NCI-H1930 (cell line): ENCODE data around the gene SMC6.

Source experiments
- DNase-seq, 2 experiments: peaks; one replicate each; lab custom pipeline; 2025; lab: John Stamatoyannopoulos, UW

SMC6 gene

DNA sequence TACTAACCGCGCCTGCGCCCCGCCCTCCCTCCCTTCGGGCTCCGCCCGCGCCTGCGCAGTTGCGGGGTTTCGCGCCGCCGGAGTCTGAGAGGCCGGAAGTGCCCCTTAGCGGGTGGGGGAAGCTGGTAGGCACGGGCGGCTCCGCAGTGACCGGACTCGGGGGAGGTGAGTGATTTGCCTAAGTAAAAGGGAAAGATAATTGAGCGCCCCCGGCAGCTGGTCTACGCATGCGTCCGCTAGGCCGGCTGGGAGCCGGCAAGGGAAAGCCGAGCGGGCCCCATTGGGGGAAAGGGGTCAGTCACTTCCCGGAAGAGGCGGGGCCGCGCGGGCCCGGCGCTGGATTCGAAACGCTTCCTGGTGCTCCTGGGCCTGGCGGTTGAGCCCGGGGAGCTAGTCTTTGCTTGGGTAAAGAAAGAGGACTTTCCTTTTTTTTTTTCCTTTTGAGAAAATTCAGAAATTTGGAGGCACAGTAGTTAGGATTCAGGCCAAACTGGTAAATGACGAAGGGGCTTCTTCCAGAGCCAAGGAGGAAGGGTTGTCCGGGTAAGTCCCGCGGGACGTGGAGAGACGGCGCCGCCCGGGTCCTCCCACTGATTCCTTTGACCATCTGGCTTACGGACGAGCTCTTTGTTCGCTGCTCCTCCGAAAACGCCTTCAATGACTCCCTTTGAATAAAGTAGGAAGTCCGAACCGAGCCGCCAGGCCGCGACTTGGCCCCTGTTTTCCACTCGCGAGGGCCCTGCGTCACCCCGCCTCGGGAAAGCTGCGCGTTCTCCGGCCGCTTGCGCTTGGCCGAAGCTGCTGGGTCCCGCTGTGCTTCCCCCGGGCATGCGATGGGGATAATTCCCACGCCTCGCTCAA, at the start of gene SMC6, which contains the start of gene GEN1:
SMC6 (minus strand) TSS at position 8 of the 861 bp plus-strand sequence. CDS start 7,864 bp downstream, outside the sequence.
GEN1 (plus strand) TSS at position 336 of the 861 bp plus-strand sequence. CDS start 5,806 bp downstream, outside the sequence.
- DNase-seq: peak; percentile 87 to 88

GRCh38 chr2:17800693-17801458, 47.3 kb upstream of the SMC6 start:
- DNase-seq: no peak

DNA sequence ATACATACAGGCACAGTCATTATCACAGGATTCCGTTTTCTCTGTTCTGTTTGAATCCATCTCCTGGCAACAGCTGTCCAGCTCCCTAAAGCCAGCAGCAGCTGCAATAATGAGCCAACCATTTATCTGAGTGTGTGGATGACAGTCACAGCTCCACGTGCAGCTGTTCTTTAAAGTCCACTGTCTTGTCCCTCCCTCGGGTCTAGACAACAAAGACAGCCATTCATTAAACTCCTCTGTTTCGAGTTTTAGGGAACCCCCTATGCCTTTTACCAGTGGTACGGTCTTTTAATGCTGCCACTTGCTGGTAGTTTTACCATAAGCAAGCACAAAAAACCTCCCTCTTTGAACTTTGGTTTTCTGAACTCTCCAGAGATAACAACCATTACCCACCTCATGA, 46.6 kb upstream of the SMC6 start:
- DNase-seq: no peak

DNA sequence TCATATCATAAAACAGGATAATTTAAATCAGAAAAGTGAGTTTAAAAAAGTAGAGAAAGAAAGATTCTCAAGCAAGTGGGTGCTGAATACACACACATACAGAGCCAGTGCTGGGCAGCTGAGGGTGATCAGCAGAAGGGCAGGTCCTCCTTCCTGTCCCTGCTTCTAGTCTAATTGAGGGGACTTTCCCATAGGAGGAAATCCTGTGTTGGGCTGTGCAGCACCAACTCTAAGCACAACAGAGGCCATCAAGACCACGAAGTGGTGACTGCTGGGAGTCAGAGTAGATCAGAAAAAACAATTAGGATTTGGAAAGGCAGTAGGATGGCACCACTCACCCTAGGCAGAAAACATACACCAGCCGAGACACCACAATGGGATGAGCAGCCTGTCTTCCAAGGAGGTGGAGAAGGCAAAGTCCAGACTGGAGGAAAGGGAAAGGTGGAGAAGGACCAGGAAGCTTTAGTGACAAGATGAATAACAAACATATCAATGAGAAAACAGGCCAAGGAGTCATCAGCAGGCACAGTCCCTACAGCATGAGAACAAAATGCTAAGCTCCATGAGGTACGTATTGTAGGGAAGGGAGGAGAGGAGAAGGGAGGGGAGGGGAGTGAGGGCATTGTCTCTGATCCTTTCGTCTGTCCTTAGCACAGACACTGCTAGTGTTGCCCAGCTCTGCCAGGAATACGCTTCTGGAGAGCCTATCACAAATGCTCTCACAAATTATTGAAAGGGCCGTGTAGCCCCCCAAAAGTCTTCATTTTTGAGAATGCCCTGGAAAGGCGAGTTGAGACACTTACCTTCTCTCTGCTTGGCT, 45.9 kb upstream of the SMC6 start:
- no peak for DNase-seq

- DNase-seq: no peak
Observed at GRCh38 chr2:17798338-17798737, 44.7 kb upstream of the SMC6 start.

GRCh38 chr2:17795309-17795708, 41.7 kb upstream of the SMC6 start:
- no peak for DNase-seq

DNA sequence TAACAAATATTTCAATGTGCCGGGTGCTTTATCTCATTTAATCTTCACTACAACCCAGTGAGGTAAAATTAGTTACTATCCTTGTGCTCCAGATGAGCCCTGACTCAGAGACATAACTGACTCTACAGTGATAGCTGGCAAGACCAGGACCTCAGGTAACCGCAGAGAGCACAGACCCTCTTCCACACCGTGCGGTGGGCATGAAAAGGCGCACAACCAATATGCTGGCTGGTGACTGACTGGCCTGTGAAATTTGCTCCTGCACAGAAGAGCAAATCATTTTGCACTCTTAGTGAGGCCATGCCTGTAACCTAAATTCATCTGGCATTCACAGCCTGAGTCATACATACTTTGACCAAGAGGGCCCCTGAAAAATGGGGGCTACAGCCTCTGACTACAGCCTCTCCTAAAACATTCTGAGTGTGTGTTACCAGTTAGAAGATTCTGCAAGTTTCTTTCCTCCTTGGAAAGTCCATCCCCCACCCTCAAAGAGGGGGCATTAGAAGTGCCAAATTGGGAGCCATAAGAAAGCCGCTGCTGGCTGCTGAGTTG, 40.3 kb upstream of the SMC6 start:
- DNase-seq: no peak

- no peak for DNase-seq
Observed at GRCh38 chr2:17793296-17793695, 39.7 kb upstream of the SMC6 start.

DNA sequence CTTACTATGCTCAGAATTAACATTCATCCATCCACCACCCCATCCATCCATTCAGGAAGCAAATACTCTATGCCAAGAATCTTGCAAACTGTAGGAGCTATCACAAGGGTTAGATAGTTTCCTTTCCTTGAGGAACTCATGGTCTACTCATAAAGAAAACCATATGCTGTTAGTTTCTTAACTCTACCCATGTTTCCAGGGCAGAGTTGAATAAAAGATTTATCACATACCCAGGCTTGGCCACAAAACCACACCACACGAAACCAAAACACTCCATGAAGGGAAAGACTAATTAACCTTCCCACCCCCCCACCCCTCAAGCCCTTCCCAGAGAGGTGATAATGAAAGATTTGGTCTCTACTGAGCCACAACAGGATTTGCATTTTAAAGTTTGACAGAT, 38.9 kb upstream of the SMC6 start:
- no peak for DNase-seq

GRCh38 chr2:17791817-17792130, 38.2 kb upstream of the SMC6 start:
- DNase-seq: no peak

DNA sequence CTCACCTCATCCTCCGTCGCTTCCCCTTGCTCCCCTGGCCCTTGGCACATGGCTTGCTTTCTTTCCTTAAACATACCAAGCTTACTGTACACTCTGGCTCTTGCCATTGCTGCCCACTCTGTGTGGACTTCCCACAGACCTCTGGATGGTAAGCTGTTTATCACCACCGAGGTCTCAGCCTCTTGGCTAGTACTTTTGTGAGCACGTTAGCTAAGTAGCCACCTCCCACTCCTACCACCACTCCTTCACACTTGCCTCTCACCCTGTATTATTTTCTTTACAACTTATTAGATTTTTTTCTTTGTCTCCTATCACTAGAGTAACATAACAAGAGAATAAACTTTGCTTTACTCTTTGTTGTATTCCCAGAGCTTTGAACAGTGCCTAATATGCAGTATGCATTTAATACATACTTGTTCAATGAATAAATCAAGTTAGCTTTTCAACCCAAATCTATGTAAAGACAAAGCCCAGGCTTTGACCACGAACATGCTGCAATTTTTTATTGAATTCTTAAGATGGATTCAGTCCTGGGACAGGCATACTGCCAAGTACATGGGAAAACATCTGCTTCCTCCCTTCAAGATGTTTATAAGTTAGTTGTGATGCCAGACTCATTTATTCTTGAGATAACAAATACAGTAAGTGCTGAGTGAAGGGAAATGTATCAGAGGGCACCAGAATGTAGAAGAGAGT, 37.7 kb upstream of the SMC6 start:
- DNase-seq: no peak

GRCh38 chr2:17790536-17790935, 36.9 kb upstream of the SMC6 start:
- no peak for DNase-seq

GRCh38 chr2:17788773-17789172, 35.2 kb upstream of the SMC6 start:
- no peak for DNase-seq

- no peak for DNase-seq
Observed at GRCh38 chr2:17786727-17787126, 33.1 kb upstream of the SMC6 start.

DNA sequence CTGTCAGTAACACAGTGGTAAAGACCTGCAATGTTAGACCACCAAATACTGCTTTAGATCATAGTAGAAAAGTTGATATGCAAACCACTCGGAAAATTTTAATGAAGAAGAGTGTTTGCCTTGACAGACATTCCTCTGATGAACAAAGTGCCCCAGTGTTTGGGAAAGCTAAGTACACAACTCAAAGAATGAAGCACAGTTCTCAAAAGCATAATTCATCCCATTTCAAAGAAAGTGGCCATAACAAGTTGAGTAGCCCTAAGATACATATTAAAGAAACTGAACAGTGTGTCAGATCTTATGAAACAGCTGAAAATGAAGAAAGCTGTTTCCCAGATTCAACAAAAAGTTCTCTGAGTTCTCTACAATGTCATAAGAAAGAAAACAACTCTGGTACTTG, 27.9 kb upstream of the SMC6 start:
- no peak for DNase-seq

DNA sequence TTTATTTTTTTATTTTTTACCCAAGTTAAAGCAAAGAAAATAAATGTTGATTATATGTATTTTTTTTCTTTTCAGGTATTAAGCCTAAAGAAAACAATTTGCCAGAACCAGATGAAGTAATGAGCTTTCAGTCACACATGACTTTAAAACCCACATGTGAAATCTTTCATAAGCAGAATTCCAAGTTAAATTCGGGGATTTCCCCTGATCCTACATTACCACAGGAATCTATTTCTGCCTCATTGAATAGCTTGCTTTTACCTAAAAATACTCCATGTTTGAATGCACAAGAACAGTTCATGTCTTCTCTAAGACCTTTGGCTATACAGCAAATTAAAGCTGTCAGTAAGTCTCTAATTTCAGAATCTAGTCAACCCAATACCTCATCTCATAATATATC, 26.9 kb upstream of the SMC6 start:
- DNase-seq: no peak

- no peak for DNase-seq
Observed at GRCh38 chr2:17772532-17772931, 18.9 kb upstream of the SMC6 start.

- no peak for DNase-seq
Observed at GRCh38 chr2:17771956-17772355, 18.3 kb upstream of the SMC6 start.

DNA sequence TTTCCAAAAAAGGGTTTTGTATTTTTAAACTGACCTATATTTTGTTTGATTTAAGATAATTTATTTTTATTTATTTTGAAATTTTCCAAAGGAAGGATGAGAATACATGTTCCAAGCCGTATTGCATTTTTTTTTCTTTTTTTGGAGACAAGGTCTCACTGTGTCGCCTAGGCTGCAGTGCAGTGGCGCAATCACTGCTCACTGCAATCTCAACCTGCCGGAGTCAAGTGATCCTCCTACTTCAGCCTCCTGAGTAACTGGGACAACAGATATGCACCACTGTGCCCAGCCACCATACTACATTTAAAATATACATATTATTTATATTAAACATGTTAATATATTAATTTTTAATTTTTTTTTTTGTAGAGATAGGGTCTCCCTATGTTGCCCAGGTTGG, 15.3 kb upstream of the SMC6 start:
- no peak for DNase-seq

DNA sequence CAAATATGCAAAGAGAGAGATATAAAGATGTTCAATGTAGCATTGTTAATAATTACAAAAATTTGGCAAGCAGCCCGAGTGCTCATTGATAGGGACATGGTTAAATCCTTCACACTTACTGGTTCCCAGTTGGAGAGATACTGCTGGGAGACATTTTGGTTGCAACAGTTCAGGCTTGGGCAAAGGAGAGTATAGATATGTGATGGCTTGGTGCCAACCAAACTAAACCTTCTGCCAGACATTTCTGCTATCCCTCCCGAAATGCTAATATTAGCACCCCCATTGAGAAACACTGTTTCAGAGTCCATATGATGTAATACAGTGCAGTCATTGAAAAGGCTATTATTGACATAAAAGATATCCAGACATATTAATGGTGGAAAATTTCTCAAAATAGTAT, 11.8 kb upstream of the SMC6 start:
- DNase-seq: no peak

GRCh38 chr2:17763641-17764333, 10.2 kb upstream of the SMC6 start:
- DNase-seq: no peak
